ENCODE results near the gene OR10H4. TPM values are rescaled to one million over a fixed set of nuclear protein-coding genes. Genes with fewer than 3 reads are reported as not detected.
"Not testable (repeated sequence)": the region's sequence is repeated elsewhere in the genome, so short reads cannot be mapped to it uniquely, and the experiment has no call there.

Gene OR10H4
- polyA plus RNA-seq, 2 of the 4 experiments (the other 2 are of a cell fraction): not detected

DNA sequence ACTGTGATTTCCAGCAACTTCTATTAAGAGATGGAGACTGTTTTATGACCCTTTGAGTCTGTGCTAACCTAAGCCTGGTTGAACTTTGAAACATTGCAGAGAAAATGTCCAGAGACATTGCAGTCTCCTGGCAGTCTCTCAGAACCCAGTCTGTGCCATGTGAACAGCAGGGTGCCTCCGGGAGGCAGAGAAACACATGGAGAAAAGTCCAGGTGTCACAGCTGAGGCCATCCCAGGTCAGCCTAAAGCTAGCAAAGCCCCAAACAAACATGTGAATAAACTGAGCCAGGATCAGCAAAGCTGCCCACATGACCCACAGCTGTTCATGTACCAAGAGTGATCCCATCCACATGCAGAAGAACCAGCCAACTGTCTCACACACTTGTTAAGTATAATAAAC, 22.3 kb upstream of the OR10H4 start (continued):
- TF ChIP-seq, protein P1, sequence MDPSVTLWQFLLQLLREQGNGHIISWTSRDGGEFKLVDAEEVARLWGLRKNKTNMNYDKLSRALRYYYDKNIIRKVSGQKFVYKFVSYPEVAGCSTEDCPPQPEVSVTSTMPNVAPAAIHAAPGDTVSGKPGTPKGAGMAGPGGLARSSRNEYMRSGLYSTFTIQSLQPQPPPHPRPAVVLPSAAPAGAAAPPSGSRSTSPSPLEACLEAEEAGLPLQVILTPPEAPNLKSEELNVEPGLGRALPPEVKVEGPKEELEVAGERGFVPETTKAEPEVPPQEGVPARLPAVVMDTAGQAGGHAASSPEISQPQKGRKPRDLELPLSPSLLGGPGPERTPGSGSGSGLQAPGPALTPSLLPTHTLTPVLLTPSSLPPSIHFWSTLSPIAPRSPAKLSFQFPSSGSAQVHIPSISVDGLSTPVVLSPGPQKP (IDR thresholded peaks at IDR 0.05; ENCODE audit: low read depth, low read length): no peak
- TF ChIP-seq CBX8 (IDR thresholded peaks at IDR 0.05) (no peak), MAZ (IDR thresholded peaks at IDR 0.05; ENCODE audit: borderline replicate concordance, low read depth, low read length) (no peak), JUNB (IDR thresholded peaks at IDR 0.05) (no peak), NR3C1 (IDR thresholded peaks at IDR 0.05) (no peak), NFE2L2 (conservative IDR thresholded peaks at IDR 0.05; ENCODE audit: low read length) (no peak)

DNA sequence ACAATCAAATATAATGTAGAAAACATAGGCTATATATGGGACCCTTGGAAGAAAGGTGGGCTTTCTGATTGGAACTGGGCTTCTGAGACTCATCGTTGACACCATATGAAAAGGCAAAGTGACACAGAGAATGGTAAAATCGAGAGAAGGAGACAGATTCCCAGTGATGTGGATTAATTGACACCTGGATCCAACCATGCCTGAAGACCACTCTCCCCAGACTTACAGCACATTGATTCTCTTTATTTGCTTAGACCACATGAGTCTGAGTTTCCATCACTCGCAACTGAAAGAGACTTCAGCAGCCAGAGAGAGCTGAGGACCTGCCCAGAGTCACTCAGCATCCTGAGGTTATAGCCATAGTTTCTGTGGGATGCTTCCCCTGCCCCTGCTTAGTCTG, 20.5 kb upstream of the OR10H4 start:
- TF ChIP-seq KDM5A (IDR thresholded peaks at IDR 0.05): no peak
- no peak for TF ChIP-seq SMC3 (IDR thresholded peaks at IDR 0.05)
- TF ChIP-seq, protein P2, sequence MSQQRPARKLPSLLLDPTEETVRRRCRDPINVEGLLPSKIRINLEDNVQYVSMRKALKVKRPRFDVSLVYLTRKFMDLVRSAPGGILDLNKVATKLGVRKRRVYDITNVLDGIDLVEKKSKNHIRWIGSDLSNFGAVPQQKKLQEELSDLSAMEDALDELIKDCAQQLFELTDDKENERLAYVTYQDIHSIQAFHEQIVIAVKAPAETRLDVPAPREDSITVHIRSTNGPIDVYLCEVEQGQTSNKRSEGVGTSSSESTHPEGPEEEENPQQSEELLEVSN (IDR thresholded peaks at IDR 0.05; ENCODE audit: borderline replicate concordance, low read depth): no peak
- no peak for TF ChIP-seq POLR2AphosphoS2 (conservative IDR thresholded peaks at IDR 0.05; ENCODE audit: low read length)
- TF ChIP-seq CBX8 (IDR thresholded peaks at IDR 0.05): no peak
- no peak for TF ChIP-seq SREBF2 (IDR thresholded peaks at IDR 0.05)
- TF ChIP-seq ZNF302 (CRISPR knock-in tag; IDR thresholded peaks at IDR 0.05): no peak
- TF ChIP-seq, protein P3, sequence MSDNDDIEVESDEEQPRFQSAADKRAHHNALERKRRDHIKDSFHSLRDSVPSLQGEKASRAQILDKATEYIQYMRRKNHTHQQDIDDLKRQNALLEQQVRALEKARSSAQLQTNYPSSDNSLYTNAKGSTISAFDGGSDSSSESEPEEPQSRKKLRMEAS (IDR thresholded peaks at IDR 0.05): no peak
- TF ChIP-seq CHD2 (IDR thresholded peaks at IDR 0.05; ENCODE audit: low read length, partially characterized antibody): no peak
- Histone ChIP-seq H3K4me2 (no peak overlapping the region), H3K4me3 (no peak overlapping the region), H3K9me3 (no peaks in the 10 kb centered on the region), H3K4me1 (no peaks in the 10 kb centered on the region), H3K27ac (no peak overlapping the region)
- FAIRE-seq (no peak), DNase-seq (ENCODE audit: low read depth in 1 of 2, low spot score in 1 of 2) (no peak), ATAC-seq (no peak)
- 77% methylated on average over 3 of the region's 3 CpGs for WGBS (ENCODE audit: missing lambda C conversion rate)
- ChIA-PET POLR2A (no interaction called here), CTCF (no interaction called here)

DNA sequence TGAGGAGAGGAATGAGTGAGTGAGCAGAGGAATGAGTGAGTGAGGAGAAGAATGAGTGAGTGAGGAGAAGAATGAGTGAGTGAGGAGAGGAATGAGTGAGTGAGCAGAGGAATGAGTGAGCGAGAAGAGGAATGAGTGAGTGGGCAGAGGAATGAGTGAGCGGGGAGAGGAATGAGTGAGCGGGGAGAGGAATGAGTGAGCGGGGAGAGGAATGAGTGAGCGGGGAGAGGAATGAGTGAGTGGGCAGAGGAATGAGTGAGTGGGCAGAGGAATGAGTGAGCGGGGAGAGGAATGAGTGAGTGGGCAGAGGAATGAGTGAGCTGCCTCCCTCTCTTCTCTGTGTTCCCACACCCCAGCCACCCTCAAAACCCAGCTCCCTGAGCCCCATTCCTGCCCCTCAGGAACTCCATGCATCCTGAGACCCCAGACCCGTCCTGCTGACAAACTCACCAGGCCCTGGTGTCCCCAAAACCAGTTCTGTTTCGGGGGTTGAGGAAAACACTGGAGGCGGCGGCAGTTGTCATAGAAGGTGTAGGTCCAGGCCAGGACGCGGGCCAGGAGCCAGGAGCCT, 15.0 kb upstream of the OR10H4 start:
- ATAC-seq: peak in 1 of 2 experiments; percentile 11; a peak in 2 of 6 replicates

DNA sequence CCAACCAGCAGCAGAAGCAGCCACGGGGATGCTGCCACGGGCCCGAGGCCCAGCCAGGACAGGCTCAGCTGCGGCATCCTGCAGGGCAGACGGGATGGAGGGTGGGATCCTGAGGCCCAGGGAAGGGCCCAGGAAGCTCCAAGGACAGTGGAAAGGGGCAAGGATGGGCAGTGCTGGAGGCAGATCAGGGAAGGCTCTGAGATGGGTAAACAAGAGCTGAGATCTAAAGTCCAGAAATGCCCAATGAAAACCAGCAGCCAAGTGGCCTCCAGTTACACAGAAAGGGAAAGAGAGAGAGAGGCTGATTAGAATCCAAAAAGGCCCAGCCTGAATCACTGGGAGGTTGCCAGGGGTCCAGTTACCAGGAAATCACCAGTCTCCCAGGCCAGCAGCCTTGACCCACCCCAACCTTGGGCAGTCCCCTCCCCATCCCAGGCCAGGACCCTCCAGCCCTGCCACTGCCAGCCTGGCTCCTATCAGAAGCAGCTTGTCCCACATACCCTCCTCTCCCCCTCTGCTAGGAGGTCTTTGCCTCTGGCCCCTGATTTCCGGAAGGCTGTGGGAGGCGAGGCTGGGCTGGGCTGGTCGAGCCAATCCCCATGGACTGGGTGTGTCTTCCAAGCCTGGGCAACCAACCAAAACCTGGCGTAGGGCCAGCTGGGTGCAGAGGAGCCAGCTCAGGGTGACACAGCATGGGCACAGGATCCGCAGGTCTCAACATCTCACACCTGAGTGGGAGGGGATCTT, 14.3 kb upstream of the OR10H4 start, which contains the start of gene CYP4F11:
Gene CYP4F11 (minus strand): TSS at position 198 of the 747 bp plus-strand sequence. CDS start 121 bp downstream, at position 77.
- H3K4me2 ChIP-seq: peak within 1 kb of the TSS; percentile 67
- peak within 1 kb of the TSS; percentile 41 for H3K4me3 ChIP-seq
- FAIRE-seq: no peak

More for the DNA sequence above, 15.0 kb upstream of the OR10H4 start:
- 14% methylated on average over 5 of the region's 12 CpGs for WGBS (ENCODE audit: missing lambda C conversion rate)
- Histone ChIP-seq H3K4me1 (peaks cover 12% of the 10 kb centered on the region), H3K4me2 (peak overlapping the region; percentile 67), H3K4me3 (peak overlapping the region; percentile 41), H3K27ac (peak overlapping the region; percentile 67 to 77)
- POLR2A ChIA-PET; CTCF ChIA-PET; FAIRE-seq; DNase-seq (ENCODE audit: low read depth in 1 of 2, low spot score in 1 of 2); H3K9me3 ChIP-seq: not testable (repeated sequence)

More for the DNA sequence above, 14.3 kb upstream of the OR10H4 start, which contains the start of gene CYP4F11:
- DNase-seq (ENCODE audit: low read depth in 1 of 2, low spot score in 1 of 2): peak; percentile 19 to 87
- peaks cover 5% of the 10 kb centered on the region; the same call in 2 of the 3 replicates for H3K9me3 ChIP-seq
- CTCF ChIA-PET: no interaction called here
- H3K27ac ChIP-seq: peak within 1 kb of the TSS; percentile 67 to 77
- peak; percentile 78 to 91 for ATAC-seq
- TF ChIP-seq NFE2L2 (conservative IDR thresholded peaks at IDR 0.05; ENCODE audit: low read length) (peak; percentile 59; the same call in 1 of the 2 replicates), ZFP36 (IDR thresholded peaks at IDR 0.05; ENCODE audit: borderline replicate concordance, partially characterized antibody) (no peak), ZC3H11A (IDR thresholded peaks at IDR 0.05) (no peak), POLR2A (IDR thresholded peaks at IDR 0.05; ENCODE audit: low read length) (peak; percentile 43), ZNF302 (CRISPR knock-in tag; IDR thresholded peaks at IDR 0.05) (no peak), KDM1A (IDR thresholded peaks at IDR 0.05; ENCODE audit: low read depth) (no peak), TP53 (CRISPR knock-in tag; IDR thresholded peaks at IDR 0.05) (no peak), MAFK (IDR thresholded peaks at IDR 0.05; ENCODE audit: partially characterized antibody) (peak; percentile 84), SREBF2 (IDR thresholded peaks at IDR 0.05) (no peak)
- TF ChIP-seq, protein P4, sequence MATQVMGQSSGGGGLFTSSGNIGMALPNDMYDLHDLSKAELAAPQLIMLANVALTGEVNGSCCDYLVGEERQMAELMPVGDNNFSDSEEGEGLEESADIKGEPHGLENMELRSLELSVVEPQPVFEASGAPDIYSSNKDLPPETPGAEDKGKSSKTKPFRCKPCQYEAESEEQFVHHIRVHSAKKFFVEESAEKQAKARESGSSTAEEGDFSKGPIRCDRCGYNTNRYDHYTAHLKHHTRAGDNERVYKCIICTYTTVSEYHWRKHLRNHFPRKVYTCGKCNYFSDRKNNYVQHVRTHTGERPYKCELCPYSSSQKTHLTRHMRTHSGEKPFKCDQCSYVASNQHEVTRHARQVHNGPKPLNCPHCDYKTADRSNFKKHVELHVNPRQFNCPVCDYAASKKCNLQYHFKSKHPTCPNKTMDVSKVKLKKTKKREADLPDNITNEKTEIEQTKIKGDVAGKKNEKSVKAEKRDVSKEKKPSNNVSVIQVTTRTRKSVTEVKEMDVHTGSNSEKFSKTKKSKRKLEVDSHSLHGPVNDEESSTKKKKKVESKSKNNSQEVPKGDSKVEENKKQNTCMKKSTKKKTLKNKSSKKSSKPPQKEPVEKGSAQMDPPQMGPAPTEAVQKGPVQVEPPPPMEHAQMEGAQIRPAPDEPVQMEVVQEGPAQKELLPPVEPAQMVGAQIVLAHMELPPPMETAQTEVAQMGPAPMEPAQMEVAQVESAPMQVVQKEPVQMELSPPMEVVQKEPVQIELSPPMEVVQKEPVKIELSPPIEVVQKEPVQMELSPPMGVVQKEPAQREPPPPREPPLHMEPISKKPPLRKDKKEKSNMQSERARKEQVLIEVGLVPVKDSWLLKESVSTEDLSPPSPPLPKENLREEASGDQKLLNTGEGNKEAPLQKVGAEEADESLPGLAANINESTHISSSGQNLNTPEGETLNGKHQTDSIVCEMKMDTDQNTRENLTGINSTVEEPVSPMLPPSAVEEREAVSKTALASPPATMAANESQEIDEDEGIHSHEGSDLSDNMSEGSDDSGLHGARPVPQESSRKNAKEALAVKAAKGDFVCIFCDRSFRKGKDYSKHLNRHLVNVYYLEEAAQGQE (IDR thresholded peaks at IDR 0.05): no peak
- TF ChIP-seq, protein P5, sequence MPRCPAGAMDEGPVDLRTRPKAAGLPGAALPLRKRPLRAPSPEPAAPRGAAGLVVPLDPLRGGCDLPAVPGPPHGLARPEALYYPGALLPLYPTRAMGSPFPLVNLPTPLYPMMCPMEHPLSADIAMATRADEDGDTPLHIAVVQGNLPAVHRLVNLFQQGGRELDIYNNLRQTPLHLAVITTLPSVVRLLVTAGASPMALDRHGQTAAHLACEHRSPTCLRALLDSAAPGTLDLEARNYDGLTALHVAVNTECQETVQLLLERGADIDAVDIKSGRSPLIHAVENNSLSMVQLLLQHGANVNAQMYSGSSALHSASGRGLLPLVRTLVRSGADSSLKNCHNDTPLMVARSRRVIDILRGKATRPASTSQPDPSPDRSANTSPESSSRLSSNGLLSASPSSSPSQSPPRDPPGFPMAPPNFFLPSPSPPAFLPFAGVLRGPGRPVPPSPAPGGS (IDR thresholded peaks at IDR 0.05): no peak
- POLR2A ChIA-PET: no interaction called here
- WGBS (ENCODE audit: missing lambda C conversion rate): no CpG with 5 or more reads among the region's 10 CpGs
- H3K4me1 ChIP-seq: peaks cover 12% of the 10 kb centered on the region
